HK-2 (cell line): ENCODE results near the gene MRPL3.
"Not testable (repeated sequence)": the region's sequence is repeated elsewhere in the genome, so short reads cannot be mapped to it uniquely, and the experiment has no call there.

Experiments used
- DNase-seq: peaks from one replicate; pipeline ENCODE4 v3.0.0-alpha.2; 2018; ENCODE audit not compliant: unreplicated experiment

The MRPL3 gene

DNA sequence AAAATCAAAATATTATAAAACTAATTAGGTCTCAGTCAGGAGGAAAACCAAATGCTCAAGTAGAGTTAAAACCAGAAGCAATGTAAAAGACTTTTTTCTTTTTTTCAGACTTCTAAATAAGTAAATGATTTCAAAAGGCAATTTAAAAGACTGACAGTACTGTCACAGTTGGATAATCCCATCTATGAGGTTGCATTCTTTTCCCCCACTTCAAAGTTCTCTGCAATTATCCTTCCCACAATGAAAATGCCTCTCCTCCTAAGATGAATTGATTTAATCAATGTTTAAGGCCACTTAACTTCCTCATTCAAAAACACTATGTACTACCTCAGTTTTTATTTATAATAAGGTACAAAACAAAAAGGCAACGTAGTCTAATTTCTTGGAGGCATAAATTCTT is 8.1 kb downstream of the MRPL3 start:
- no peak for DNase-seq

DNA sequence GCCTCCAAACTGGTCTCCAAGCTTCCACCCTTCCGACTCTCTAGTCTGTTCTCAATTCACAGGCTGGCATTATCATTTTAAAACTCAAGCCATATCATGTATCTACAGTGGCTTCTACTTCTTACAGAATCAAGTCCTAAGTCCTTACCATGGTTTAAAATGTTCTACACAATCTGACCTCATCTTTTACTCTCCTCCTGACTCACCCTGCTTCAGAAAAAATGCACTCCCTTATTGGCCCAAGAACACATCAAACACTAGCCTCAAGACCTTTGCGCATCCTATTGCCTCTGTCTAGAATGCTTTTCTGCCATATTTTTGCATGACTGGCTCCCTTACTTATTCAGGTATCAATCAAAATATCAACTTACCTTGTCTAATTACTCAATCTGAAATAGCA is 11.0 kb downstream of the MRPL3 start:
- DNase-seq, result no peak

DNA sequence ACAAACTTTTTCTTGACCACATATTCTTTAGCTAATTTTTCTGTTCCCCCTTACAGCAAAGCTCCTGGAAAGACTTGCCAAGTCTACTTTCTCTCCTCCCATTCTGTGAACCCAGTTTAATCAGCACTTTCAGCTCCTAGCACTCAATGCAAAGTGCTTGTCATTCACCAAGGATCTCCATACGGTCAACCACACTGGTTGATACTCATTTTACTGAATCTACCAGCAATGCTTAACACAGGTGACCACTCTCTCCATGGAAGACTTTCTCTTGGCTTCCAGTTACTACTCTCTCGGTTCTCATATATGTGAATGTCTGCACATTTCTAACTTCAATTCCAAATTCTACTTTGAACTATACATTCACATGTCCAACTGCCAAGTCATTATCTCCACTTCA is 11.7 kb downstream of the MRPL3 start:
- DNase-seq, result no peak

DNA sequence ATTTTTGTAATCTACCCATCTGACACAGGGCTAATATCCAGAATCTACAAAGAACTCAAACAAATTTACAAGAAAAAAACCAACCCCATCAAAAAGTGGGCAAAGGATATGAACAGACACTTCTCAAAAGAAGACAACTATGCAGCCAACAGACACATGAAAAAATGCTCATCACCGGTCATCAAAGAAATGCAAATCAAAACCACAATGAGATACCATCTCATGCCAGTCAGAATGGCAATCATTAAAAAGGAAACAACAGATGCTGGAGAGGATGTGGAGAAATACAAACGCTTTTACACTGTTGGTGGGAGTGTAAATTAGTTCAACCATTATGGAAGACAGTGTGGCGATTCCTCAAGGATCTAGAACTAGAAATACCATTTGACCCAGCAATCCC is 16.2 kb downstream of the MRPL3 start:
- DNase-seq, result not testable (repeated sequence)

DNA sequence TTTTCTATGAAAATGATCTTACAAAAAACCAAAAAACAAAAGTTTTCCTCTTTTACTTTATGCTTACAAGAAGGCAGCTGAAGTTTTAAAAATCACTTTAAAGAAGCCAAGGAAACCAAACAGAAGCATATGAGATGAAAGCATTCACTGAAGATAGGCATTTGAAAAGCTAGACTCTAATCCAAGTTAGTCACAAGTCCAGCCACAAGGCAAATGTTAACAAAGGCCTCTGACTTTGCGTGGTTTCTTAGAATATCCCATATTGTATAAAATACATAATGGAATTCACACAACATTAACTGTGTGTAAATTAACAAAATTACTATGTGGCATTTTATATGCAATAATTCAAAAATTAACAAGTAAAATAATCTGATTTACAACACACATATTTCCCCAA is 17.7 kb downstream of the MRPL3 start:
- no peak for DNase-seq

DNA sequence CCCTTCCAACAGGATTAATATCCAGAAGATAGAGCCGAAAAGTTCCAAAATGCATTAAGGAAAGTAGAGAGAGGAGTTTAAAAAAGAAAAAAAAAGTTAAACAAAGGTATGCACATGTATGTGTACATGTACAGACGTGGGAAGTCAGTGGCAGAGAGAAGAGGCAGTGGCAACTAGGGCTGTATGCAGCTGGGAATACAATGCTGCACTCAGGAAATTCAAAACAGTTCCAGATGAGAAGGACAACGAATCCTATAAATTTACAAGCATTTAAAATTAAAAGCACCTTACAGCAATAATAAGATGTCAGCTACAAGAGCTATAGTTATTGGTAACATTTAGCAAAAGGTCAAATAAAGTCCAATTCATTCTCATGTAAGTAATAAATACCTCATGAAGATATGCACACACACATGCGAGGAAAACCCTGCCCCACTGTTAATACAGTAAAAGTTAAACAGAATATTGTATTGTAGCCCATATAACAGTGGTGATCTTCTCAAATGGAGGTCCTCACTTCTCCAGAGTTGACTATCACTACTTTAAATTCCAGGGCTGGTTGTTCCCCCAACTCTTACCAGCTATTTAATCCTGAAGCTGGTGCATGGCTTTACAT is 18.2 kb downstream of the MRPL3 start:
- no peak for DNase-seq

DNA sequence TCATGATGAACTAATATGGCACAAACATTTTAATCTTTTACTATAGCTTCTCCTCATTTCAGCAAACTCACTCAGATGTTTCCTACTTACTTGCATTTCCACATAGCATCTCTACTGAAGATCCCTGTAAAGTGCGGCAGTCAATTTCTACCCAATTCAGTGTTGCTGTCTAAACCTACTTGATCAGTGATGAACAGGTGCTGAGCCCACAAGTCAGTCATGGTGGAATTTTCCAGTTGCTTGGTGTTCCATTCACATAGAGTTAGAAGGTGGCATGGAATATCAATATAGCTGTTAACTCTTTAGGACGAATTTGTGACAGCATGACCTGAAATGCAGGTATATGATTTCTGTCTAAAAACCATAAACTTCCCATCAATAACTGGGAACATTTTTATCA is 22.7 kb downstream of the MRPL3 start:
- DNase-seq, result no peak

DNA sequence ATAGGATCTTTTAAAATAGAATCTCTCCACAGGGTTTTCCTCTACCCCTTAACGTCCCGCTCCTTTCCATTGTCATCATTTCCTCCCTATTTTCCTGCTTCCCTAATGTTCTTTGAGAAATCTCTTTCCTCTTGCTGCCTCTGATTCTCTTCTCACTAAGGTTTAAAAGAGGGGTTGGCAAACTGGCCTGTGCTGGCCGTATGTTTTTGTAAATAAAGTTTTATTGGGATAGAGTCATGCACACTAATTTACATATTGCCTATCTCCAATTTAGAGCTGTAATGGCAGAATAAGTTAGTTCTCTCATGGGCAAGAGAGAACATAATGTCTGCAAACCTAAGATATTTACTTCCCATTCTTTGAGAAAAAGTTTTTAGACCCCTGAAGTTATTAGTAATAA is 25.0 kb downstream of the MRPL3 start:
- DNase-seq, result no peak

DNA sequence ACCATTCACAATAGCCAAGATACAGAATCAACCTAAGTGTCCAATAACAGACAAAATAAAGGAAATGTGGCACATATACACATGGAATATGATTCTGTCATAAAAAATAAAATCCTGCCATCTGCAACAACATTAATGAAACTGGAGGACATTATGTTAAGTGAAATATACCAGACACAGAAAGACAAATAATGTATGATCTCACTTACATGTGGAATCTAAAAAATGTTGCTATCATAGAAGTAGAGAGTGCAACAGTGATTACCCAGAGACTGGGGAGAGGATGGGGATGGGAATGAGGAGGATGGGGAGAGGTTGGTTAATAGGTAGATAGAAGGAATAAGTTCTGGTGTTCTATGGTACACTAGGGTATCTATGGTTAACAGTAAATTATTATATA is 28.7 kb downstream of the MRPL3 start:
- DNase-seq, result no peak

DNA sequence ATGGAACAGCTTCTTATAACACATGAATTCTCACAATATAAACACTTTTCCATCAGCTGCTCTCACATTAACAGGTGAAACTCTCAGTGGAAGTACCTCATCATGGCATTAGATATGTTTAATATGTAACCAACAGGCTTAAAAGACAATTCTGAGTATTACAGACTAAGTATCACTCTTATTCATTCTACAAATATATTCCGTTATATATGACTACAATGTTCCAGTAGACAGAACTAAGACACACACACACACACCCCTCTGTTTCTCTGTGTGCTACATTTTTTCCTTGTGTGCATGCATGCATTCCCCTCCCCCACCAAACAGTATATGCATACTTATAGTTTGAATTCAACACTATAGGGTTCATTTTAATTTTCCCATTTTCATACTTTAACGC is 32.4 kb downstream of the MRPL3 start:
- no peak for DNase-seq

DNA sequence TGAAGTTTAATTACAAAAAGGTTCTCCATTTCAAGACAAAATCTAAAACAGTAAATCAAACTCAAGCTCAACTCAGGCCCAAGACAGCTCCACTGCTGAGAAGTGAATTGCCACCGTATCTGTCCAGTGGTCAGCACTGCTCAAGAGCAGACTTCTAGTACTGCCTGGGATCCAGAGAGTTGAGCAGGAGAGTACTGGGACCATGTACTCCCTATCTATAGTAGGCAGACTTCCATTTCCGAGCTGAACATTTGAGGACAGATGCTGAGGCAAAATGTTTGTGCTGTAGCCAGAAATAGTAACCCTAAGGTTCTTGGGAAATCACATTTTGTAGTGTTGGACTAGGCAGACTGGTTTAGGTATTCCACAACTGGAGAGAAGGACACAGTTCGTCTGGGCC is 44.1 kb downstream of the MRPL3 start:
- DNase-seq, result no peak

DNA sequence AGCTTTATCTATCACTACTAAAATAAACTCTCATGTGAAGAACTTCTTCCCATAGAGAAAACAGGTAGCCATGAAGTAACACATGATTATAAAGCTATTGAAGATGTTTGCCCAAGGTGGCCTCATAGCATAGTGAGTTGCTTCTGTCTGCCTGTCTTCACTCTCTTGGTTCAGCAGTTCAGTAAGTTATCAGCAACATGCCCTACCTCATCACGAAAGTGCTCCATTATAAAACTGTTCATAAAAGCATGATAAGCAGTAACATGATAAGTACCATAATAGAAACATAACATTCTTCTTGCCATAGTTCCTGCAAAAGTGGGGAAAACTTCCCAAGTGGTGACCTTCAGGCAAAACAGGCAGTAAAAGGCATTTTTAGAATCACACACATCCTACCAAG is 45.6 kb downstream of the MRPL3 start:
- no peak for DNase-seq

DNA sequence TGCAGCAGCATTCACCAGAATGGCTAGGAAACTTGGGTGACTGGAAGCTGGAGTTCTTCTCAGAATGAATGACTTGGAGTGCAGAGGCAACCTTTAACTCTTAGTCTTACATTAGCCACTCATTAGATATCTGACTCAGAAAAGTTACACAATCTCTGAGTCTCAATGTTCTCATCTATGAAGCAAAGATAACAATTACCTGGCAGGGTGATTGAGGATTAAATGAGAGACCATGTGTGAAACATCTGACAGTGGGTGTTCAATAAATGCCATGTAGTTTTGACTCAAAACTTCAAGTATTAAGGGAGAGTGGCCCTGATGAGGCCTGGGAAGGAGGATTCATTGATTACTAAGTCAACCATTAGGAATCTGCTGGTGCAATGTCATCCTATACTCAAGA is 48.3 kb downstream of the MRPL3 start:
- DNase-seq, result no peak

DNA sequence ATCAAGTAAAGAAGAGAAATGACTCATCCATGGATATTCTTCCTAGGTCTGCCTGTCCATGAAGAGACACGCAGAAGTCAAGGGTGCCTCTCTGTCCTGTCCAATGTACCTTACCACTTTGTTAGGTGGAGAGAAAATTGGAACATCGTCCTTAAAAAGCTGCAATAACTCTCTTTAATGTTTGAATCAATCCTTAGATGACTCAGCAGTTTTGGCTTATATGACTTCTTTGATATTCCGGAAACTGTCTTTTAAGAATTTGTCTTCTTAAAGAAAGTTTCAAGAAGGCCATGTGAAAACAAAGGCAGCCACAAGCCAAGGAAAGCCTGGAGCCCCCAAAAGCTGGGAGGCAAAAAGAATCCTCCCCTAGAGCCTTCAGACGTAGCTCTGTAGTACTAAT is 49.2 kb downstream of the MRPL3 start:
- no peak for DNase-seq

DNA sequence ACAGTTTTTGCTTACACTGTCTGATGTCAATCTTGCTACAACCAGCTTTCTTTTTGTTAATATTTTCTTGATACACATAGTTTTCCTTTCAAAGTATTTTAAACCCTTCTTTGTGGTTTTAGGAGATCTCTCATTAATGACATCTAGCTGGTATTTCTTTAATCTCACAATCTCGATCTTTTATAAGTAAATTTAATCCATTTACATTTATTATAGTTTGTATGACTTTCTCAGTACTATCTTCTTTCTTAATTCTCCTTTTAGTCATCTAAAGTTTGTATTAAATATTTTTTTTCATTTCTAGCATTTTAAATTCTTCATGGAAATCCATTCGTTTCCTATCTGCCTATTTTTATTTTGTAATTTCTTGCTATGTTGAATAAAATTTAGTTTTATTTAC is 55.4 kb downstream of the MRPL3 start:
- DNase-seq, result no peak

DNA sequence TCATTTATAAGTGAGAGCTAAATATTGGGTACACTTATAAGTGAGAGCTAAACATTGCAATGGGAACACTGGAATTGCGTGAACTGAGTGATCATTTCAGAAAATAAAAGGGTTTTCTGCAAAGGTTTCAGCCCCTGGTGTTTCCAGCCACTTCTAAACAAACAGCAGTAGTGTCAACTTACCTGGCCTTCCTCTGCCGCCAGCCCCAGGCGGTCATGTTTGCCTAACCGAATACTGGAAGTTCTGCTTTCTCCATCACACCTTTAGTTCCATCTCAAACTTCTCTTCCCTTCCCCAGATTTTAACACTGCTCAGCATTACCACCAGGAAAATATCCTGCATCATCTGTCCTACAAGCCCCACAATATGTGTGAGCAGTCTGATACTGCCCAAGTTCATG is 58.6 kb downstream of the MRPL3 start:
- DNase-seq, result no peak

DNA sequence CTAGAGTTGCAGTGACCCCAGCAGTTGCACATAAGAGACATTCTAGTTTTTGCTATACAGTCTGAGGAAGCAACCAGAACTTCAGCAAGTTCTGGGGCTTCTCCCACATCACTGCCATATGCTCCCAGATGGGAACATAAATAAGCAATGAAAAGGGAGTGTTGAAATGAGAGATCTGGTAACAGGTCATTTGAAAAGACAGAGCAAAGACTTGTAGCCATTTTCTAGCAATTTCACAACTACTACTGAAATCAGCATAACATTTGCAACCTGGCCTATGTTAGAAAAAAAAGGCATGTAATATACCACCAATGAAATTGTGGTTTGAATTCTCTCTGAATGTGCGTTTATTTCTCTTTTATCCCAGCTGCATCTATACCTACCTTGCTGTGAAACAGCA is 63.7 kb downstream of the MRPL3 start:
- no peak for DNase-seq

DNA sequence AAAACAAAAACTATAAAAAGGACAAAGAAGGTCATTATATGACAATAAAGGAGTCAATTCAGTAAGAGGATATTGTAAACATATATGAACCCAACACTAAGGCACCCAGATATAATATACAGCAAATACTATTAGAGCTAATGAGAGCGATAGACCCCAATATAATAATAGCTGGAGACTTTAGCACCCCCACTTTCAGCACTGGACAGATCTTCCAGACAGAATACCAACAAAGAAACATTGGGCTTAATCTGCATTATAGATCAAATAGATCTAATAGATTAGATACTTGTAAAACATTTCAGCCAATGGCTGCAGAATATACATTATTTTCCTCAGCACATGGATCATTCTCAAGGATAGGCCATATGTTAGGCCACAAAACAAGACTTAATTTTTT is 67.8 kb downstream of the MRPL3 start:
- no peak for DNase-seq

DNA sequence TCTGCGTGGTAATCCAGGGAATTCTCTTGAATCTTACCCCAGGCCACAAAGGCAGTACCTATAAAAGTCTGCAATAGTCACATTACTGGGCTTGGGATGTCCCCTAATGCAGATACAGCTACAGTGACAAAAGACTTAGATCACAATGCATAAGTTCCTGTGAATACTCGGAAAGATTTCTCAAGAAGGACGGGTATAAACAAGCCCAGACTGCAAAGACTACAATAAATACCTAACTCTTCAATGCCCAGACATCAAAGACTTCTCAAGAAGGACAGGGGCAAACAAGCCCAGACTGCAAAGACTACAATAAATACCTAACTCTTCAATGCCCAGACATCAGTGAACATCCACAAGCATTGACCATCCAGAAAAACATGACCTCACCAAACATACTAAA is 70.3 kb downstream of the MRPL3 start:
- no peak for DNase-seq

DNA sequence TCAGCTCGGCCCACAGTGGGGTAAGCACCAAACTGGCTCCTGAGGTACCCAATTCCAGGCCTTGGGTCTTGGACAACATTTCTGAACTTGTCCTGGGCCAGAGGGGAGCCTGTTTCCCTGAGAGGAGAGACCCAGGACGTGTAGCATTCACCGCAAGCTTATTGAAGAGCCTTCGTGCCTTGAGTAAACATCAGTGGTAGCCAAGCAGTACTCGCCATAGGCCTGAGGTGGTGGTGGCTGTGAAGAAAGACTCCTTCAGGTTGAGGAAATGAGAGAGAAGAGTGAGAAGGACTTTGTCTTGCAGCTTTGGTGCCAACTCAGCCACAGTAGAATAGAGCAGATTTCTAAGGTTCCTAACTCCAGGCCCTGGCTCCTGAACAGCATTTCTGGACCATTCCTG is 71.0 kb downstream of the MRPL3 start:
- no peak for DNase-seq

DNA sequence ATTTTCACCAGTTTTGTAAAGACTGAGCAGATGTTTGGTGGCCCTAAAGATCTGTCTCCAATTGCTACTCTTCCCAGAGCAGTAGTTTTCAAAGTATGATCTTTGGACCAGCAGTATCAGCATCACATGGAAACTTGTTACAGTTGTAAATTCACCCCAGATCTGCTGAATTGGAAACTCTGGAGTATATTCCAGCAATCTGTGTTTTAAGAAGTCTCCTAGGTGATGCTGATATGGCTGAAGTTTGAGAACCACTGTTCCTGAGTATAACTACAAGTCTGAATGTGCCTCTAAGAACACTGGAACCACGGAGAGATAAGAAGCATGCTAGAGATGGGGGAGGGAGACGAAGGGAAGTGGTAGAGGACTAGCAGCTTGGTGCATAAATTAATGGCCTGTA is 75.5 kb downstream of the MRPL3 start:
- no peak for DNase-seq

DNA sequence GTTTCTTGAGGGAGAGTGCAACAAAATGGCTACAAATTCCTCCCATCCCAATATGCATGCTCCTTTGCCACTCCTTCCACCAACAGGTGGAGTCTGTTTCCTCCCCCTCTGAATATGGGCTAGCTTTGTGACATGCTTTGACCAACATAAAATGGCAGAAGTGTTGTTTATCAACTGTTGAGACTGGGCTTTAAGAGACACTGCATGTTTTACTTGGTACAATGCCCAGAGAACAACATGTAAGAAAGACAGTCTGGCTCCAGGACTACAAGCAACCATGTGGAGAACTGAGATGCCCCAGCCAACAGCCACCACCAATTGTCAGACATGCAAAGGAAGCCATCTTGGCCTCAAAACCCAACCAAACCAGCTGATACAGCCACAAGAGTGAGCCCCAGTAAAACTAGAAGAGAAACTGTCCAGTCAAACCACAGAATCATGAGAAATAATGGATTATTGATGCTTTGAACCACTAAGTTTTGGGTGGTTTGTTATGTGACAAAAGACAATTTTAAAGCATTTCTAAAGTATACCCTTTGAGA is 80.7 kb downstream of the MRPL3 start:
- no peak for DNase-seq

DNA sequence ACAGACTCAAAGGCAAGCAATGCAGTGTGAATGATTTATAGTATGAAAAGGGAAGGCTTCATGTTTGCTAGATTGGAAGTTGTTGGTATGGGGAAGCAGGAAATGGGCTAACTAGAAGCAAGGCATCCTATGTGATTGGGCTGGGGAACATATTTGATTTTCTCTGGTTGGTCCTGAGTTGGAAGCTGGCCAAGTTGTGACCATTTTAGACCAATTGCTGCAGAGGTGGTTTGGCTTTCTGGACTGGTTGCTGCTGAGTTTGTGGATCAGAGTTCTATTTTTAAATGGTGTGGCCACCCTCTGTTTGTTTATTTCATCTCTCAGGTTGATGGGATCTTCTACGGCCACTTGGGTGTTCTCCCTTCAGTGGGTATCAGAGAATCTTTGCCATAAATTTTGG is 81.5 kb downstream of the MRPL3 start:
- DNase-seq, result no peak

DNA sequence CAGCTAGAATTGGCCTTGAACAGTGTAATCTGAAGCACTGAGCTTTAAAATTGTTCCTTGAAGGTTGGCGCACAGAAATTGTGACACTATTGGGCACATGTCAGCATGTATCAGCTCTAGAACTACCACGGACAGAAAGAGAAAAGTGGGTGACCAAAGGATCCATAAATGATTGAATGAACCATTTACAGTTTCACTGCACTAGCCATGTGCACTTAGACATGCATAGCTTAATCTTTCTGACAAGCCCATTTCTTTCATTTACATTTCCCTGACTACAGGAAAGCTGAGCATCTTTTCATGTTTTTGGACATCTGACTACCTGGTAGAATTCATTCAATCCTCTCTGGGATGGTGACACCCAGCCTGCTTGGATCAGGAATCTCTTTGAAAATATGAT is 85.0 kb downstream of the MRPL3 start:
- no peak for DNase-seq
